CD4-positive, alpha-beta T cell (primary cell): ENCODE measurements around the gene INO80E. TPM values are rescaled to one million over a fixed set of nuclear protein-coding genes. Genes with fewer than 3 reads are reported as not detected.

Experiments
- ATAC-seq: fragments of 200-7000 bp; cut with Tn5 transposase; one replicate; pipeline ENCODE4 v1.10.0; 2022; ENCODE audit warnings: mild to moderate bottlenecking; ENCODE audit not compliant: poor library complexity
- CTCF ChIA-PET: fragments of 350-600 bp; sonication (Branson Sonifier 250); formaldehyde crosslinking; loops from one replicate; lab custom pipeline; 2021; ENCODE audit warnings: antibody characterized with exemption, inconsistent platforms; lab: Charles Lee
- POLR2A ChIA-PET: fragments of 350-600 bp; sonication (Branson Sonifier 250); formaldehyde crosslinking; loops from one replicate; lab custom pipeline; 2021; ENCODE audit warnings: antibody characterized with exemption, inconsistent platforms; lab: Charles Lee
- DNase-seq, 14 experiments: peaks; one replicate each; pipeline ENCODE4 v3.0.0-alpha.2; 2013 to 2020; ENCODE audit warnings: mixed read lengths in 2 of 14
- H3K27ac ChIP-seq, 2 donors: one replicate each; pipeline versions ENCODE4 v1.5.1 to v1.7.0; 2013; ENCODE audit warnings: low read length in 2 of 2, low read depth in 1 of 2, mild to moderate bottlenecking in 1 of 2
- H3K27me3 ChIP-seq, 2 experiments: 1 replicate in 1 of 2; 2 replicates in 1 of 2; pipeline versions ENCODE4 v1.6.1 to v1.7.0; 2013; ENCODE audit warnings: low read length in 2 of 2, control low read depth in 1 of 2, mild to moderate bottlenecking in 1 of 2, moderate library complexity in 1 of 2; ENCODE audit not compliant: insufficient read depth in 2 of 2, control insufficient read depth in 1 of 2
- H3K36me3 ChIP-seq: one replicate; pipeline ENCODE4 v1.6.1; 2013; ENCODE audit warnings: low read length, control low read depth; ENCODE audit not compliant: insufficient read depth
- H3K4me1 ChIP-seq: one replicate; pipeline ENCODE4 v1.6.1; 2013; ENCODE audit warnings: low read length, control low read depth; ENCODE audit not compliant: insufficient read depth
- H3K4me3 ChIP-seq: one replicate; pipeline ENCODE4 v1.5.1; 2013; ENCODE audit warnings: mild to moderate bottlenecking, low read length, moderate library complexity
- H3K9me3 ChIP-seq, 2 experiments: 1 replicate in 1 of 2; 2 replicates in 1 of 2; pipeline versions ENCODE4 v1.6.1 to v1.7.0; 2013; ENCODE audit warnings: low read length in 2 of 2, mild to moderate bottlenecking in 2 of 2, control low read depth in 1 of 2, moderate library complexity in 1 of 2; ENCODE audit not compliant: control insufficient read depth in 1 of 2, insufficient read depth in 1 of 2
- H3K27ac Mint-ChIP-seq: one replicate; pipeline ENCODE4 v1.8.0; 2020; ENCODE audit warnings: mixed read lengths
- H3K27me3 Mint-ChIP-seq: one replicate; pipeline ENCODE4 v1.8.0; 2021; ENCODE audit warnings: mixed read lengths
- H3K36me3 Mint-ChIP-seq: one replicate; pipeline ENCODE4 v1.8.0; 2021; ENCODE audit warnings: low read depth, mixed read lengths
- H3K4me1 Mint-ChIP-seq: one replicate; pipeline ENCODE4 v1.8.0; 2021; ENCODE audit warnings: low read depth, mixed read lengths
- H3K4me3 Mint-ChIP-seq: one replicate; pipeline ENCODE4 v1.8.0; 2020; ENCODE audit warnings: mild to moderate bottlenecking, mixed read lengths
- H3K9me3 Mint-ChIP-seq: one replicate; pipeline ENCODE4 v1.8.0; 2020; ENCODE audit warnings: mixed read lengths
- intact Hi-C, 2 experiments: fragments of 100-400 bp; cut with DNase I in 1 of 2; cut with micrococcal nuclease in 1 of 2; formaldehyde crosslinking; loops; one replicate each; pipeline versions ENCODE4 v1.15.1 to v1.9.0; 2023 to 2025; cut with DNase I, micrococcal nuclease
- total RNA-seq, 174 experiments: library from RNA in 2 of 174; stranded (reverse) in 2 of 174; gene quantifications; one replicate each; pipeline ENCODE4 v1.2.3 and lab custom pipeline; 2021 to 2026
- TF ChIP-seq, protein P1 (sequence below): fragments of 200-600 bp; IDR thresholded peaks from one replicate; pipeline ENCODE4 v1.8.0; 2022; ENCODE audit warnings: antibody characterized with exemption, mild to moderate bottlenecking

Gene INO80E
- total RNA-seq, 2 experiments from 2014 or later, result 54.6 to 57.6 TPM

DNA sequence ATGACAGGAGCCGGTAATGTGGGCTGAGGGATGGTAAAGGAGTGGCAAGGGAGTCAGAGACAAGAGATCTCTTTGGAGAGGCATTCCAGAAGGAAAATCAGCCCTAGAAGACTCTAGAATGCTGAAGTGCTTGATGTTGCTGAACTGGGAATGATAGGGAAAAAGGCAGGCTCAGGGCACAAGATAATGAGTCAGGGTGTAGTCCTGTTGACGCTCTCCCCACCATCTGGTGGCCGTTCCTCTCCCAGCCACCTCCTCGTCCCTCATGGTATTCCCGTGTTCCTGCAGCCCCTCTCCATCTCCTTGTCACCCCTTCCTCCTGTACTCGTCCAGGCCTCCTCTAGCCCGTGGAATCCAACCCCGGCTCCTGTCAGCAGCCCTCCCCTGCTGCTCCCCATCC, 58.4 kb downstream of the INO80E start:
- CTCF ChIA-PET, result interaction anchor here (1.1 to 1.8 kb wide), 6 partner anchors 11 to 71 kb away, joined by 3 to 10 read pairs (median 7); partner anchors contain the start of genes ALDOA, TBX6 and TLCD3B
- Histone ChIP-seq H3K4me1 (peaks cover 24% of the 10 kb centered on the region), H3K27ac (no peak overlapping the region), H3K4me3 (no peak overlapping the region), H3K9me3 (no peaks in the 10 kb centered on the region), H3K36me3 (no peaks in the 10 kb centered on the region), H3K27me3 (no peaks in the 10 kb centered on the region)
- H3K27ac Mint-ChIP-seq, result peak overlapping the region; percentile 42
- ATAC-seq (no peak), DNase-seq (no peak)
- TF ChIP-seq, protein P1, sequence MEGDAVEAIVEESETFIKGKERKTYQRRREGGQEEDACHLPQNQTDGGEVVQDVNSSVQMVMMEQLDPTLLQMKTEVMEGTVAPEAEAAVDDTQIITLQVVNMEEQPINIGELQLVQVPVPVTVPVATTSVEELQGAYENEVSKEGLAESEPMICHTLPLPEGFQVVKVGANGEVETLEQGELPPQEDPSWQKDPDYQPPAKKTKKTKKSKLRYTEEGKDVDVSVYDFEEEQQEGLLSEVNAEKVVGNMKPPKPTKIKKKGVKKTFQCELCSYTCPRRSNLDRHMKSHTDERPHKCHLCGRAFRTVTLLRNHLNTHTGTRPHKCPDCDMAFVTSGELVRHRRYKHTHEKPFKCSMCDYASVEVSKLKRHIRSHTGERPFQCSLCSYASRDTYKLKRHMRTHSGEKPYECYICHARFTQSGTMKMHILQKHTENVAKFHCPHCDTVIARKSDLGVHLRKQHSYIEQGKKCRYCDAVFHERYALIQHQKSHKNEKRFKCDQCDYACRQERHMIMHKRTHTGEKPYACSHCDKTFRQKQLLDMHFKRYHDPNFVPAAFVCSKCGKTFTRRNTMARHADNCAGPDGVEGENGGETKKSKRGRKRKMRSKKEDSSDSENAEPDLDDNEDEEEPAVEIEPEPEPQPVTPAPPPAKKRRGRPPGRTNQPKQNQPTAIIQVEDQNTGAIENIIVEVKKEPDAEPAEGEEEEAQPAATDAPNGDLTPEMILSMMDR, result no peak
- no peaks in the 10 kb centered on the region for H3K9me3 Mint-ChIP-seq
- POLR2A ChIA-PET, result interaction anchor here (1.7 to 2.6 kb wide), 2 partner anchors 9 to 12 kb away, joined by 5 to 27 read pairs; partner anchors contain the start of gene ALDOA
- peaks cover 22% of the 10 kb centered on the region for H3K4me1 Mint-ChIP-seq
- intact Hi-C loops, result loop anchor here in 1 of 2 experiments (5.0 kb wide), 1 partner anchor 57 kb away; the partner anchor contains the start of genes HIRIP3 and INO80E
- H3K36me3 Mint-ChIP-seq, result no peaks in the 10 kb centered on the region
- H3K4me3 Mint-ChIP-seq, result peak overlapping the region; percentile 75
- no peaks in the 10 kb centered on the region for H3K27me3 Mint-ChIP-seq

DNA sequence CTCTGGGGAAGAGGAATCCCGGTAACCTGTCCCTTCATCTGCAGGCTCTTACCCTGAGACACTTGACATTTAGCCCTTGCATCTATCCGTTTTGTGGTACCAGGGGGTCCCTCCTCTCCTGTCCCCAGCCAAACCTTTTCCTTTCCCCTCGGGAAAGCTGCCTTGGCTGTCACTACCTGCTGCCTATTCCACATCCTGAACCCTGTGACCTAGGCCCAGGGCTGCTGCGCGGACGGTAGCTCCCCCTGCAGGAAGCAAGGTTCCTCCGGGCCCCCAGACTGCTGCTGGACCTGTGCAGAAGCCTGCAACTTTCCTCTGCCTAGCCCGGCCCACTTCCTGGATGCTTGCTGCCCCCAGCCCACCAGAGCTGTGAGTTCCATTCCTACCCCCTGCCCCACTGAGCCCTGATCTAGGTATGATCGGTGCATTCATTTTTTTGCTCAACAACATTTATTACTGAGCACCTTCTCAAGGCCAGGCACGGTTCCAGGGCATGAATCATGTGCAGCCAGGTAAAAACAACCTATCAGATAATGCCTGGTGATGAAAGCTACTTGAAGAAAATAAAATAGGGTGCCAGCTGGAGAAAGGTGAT, 59.0 kb downstream of the INO80E start:
- Mint-ChIP-seq H3K36me3 (no peaks in the 10 kb centered on the region), H3K9me3 (no peaks in the 10 kb centered on the region), H3K27ac (peak overlapping the region; percentile 42), H3K4me1 (peaks cover 22% of the 10 kb centered on the region), H3K4me3 (peak overlapping the region; percentile 75), H3K27me3 (no peaks in the 10 kb centered on the region)
- Histone ChIP-seq H3K4me1 (peaks cover 24% of the 10 kb centered on the region), H3K4me3 (no peak overlapping the region), H3K27ac (no peak overlapping the region), H3K27me3 (no peaks in the 10 kb centered on the region), H3K9me3 (no peaks in the 10 kb centered on the region), H3K36me3 (no peaks in the 10 kb centered on the region)
- peak; percentile 70 for ATAC-seq
- DNase-seq, result peak in 13 of 14 experiments; percentile 26 to 73 (median 46)
- TF ChIP-seq, protein P1, result peak; percentile 55
- intact Hi-C loops, result loop anchor here in 1 of 2 experiments (1.0 to 5.0 kb wide), 2 partner anchors 9 to 58 kb away; partner anchors contain the start of genes HIRIP3 and INO80E
- ChIA-PET POLR2A (interaction anchor here (1.0 to 2.6 kb wide), 2 partner anchors 11 to 131 kb away, joined by 3 to 27 read pairs; partner anchors contain the start of gene ALDOA), CTCF (interaction anchor here (0.6 to 1.8 kb wide), 8 partner anchors 11 to 645 kb away, joined by 3 to 10 read pairs (median 6); partner anchors contain the start of genes ALDOA, TBX6 and TLCD3B)

Other genes with a start within 250 kb of the INO80E start
- gene ZG16, start 218.0 kb upstream of the INO80E start, total RNA-seq, result not detected
- gene KIF22, start 205.5 kb upstream of the INO80E start, total RNA-seq, result 100 to 1,000 TPM in 1 of 2 experiments, 10 to 100 TPM in 1; 99.0 to 101 TPM
- gene MAZ, start 189.7 kb upstream of the INO80E start, total RNA-seq, result 100 to 1,000 TPM; 251 to 253 TPM
- gene PRRT2, start 184.0 kb upstream of the INO80E start, total RNA-seq, result 1 to 10 TPM; 2.2 to 2.3 TPM
- gene PAGR1, start 180.1 kb upstream of the INO80E start, total RNA-seq, result 10 to 100 TPM; 20.3 TPM
- 100 to 1,000 TPM; 115 to 118 TPM for gene MVP, start 175.8 kb upstream of the INO80E start, total RNA-seq
- 10 to 100 TPM; 25.7 to 27.0 TPM for gene CDIPT, start 133.0 kb upstream of the INO80E start, total RNA-seq
- gene SEZ6L2, start 96.7 kb upstream of the INO80E start, total RNA-seq, result not detected
- gene ASPHD1, start 95.8 kb upstream of the INO80E start, total RNA-seq, result not detected
- 10 to 100 TPM; 40.0 to 43.8 TPM for gene KCTD13, start 70.0 kb upstream of the INO80E start, total RNA-seq
- gene TMEM219, start 34.2 kb upstream of the INO80E start, total RNA-seq, result 10 to 100 TPM; 56.9 to 63.3 TPM
- gene TAOK2, start 22.4 kb upstream of the INO80E start, total RNA-seq, result 10 to 100 TPM; 13.1 to 14.1 TPM
- 10 to 100 TPM in 1 of 2 experiments, 1 to 10 TPM in 1; 8.5 to 11.8 TPM for gene HIRIP3, start 624 bp upstream of the INO80E start, total RNA-seq
- under 1 TPM; 0.14 TPM for gene DOC2A, start 14.8 kb downstream of the INO80E start, total RNA-seq
- gene C16orf92, start 27.0 kb downstream of the INO80E start, total RNA-seq, result not detected
- not detected for gene TLCD3B, start 35.0 kb downstream of the INO80E start, total RNA-seq
- gene ALDOA, start 69.5 kb downstream of the INO80E start, total RNA-seq, result 100 to 1,000 TPM; 390 to 396 TPM
- gene PPP4C, start 79.8 kb downstream of the INO80E start, total RNA-seq, result 10 to 100 TPM; 83.9 to 87.3 TPM
- under 1 TPM; 0.42 to 0.47 TPM for gene TBX6, start 95.7 kb downstream of the INO80E start, total RNA-seq
- gene YPEL3, start 100.0 kb downstream of the INO80E start, total RNA-seq, result 100 to 1,000 TPM; 154 to 166 TPM
- gene GDPD3, start 117.3 kb downstream of the INO80E start, total RNA-seq, result 1 to 10 TPM; 5.2 to 6.4 TPM
- gene MAPK3, start 127.0 kb downstream of the INO80E start, total RNA-seq, result 10 to 100 TPM; 49.0 to 51.5 TPM
- gene CORO1A, start 187.4 kb downstream of the INO80E start, total RNA-seq, result 100 to 1,000 TPM; 411 to 416 TPM
- 10 to 100 TPM; 41.3 to 46.3 TPM for gene BOLA2B, start 197.4 kb downstream of the INO80E start, total RNA-seq
- 10 to 100 TPM; 18.4 to 28.0 TPM for gene SLX1A, start 197.6 kb downstream of the INO80E start, total RNA-seq
- 10 to 100 TPM; 15.0 to 16.1 TPM for gene SULT1A3, start 203.0 kb downstream of the INO80E start, total RNA-seq